Natural killer cell (primary cell): Measurements from ENCODE around the gene KRTCAP3. TPM values are rescaled to one million over a fixed set of nuclear protein-coding genes. Genes with fewer than 3 reads are reported as not detected.
A peak's percentile ranks its signal among the peaks of the same experiment; 100 is the strongest.

Experiments used
- ATAC-seq, 3 donors: fragments of 150-1000 bp in 2 of 3; fragments of 200-7000 bp in 1 of 3; cut with Tn5 transposase; 1 replicate in 1 of 3; 2 replicates in 2 of 3; pipeline ENCODE4 v1.10.0; 2021; ENCODE audit warnings: mild to moderate bottlenecking in 2 of 3, moderate library complexity in 2 of 3
- DNase-seq, 2 donors: peaks; one replicate each; pipeline versions ENCODE4 v3.0.0 to v3.0.0-alpha.2; 2013 to 2021; ENCODE audit warnings: mixed read lengths in 1 of 2
- H3K27ac ChIP-seq: one replicate; pipeline ENCODE4 v1.5.1; 2013; ENCODE audit warnings: mild to moderate bottlenecking, low read length
- H3K27me3 ChIP-seq: one replicate; pipeline ENCODE4 v1.6.1; 2013; ENCODE audit warnings: low read length; ENCODE audit not compliant: control insufficient read depth, insufficient read depth
- H3K36me3 ChIP-seq: one replicate; pipeline ENCODE4 v1.6.1; 2013; ENCODE audit warnings: low read length; ENCODE audit not compliant: control insufficient read depth, insufficient read depth
- H3K4me1 ChIP-seq: one replicate; pipeline ENCODE4 v1.6.1; 2013; ENCODE audit warnings: low read length; ENCODE audit not compliant: control insufficient read depth, insufficient read depth
- H3K4me3 ChIP-seq: one replicate; pipeline ENCODE4 v1.5.1; 2013; ENCODE audit warnings: low read length
- H3K9me3 ChIP-seq: one replicate; pipeline ENCODE4 v1.6.1; 2013; ENCODE audit warnings: low read length; ENCODE audit not compliant: control insufficient read depth, insufficient read depth
- H3K27ac Mint-ChIP-seq, 2 donors: one replicate each; pipeline ENCODE4 v1.8.0; 2022; ENCODE audit warnings: mild to moderate bottlenecking in 2 of 2, mixed read lengths in 2 of 2, moderate library complexity in 1 of 2
- H3K27me3 Mint-ChIP-seq, 2 donors: one replicate each; pipeline ENCODE4 v1.8.0; 2022; ENCODE audit warnings: low read depth in 2 of 2, mixed read lengths in 2 of 2
- H3K36me3 Mint-ChIP-seq: one replicate; pipeline ENCODE4 v1.8.0; 2022; ENCODE audit warnings: mixed read lengths
- H3K4me1 Mint-ChIP-seq, 2 donors: one replicate each; pipeline ENCODE4 v1.8.0; 2022; ENCODE audit warnings: mixed read lengths in 2 of 2
- H3K4me3 Mint-ChIP-seq: one replicate; pipeline ENCODE4 v1.8.0; 2022; ENCODE audit warnings: mild to moderate bottlenecking, moderate library complexity, mixed read lengths
- H3K9me3 Mint-ChIP-seq, 2 donors: one replicate each; pipeline ENCODE4 v1.8.0; 2022; ENCODE audit warnings: mixed read lengths in 2 of 2
- CTCF ChIP-seq: fragments of 200-600 bp; IDR thresholded peaks from one replicate; pipeline ENCODE4 v1.8.0; 2022; ENCODE audit warnings: antibody characterized with exemption
- WGBS: methylation state at CpG from one replicate; pipeline ENCODE4 v1.1.7; 2013; ENCODE audit warnings: missing lambda C conversion rate; ENCODE audit not compliant: insufficient coverage; 5-methylcytosine and 5-hydroxymethylcytosine counted together
- intact Hi-C: fragments of 100-400 bp; cut with micrococcal nuclease; formaldehyde crosslinking; loops from one replicate; pipeline ENCODE4 v1.14.2; 2022
- total RNA-seq, 4 donors: library from RNA; stranded (reverse); fragments of 120-200 nt in 1 of 4; gene quantifications; one replicate each; pipeline versions ENCODE4 v1.2.3 to v1.2.4, GENCODE V29; 2013 to 2022

KRTCAP3 gene
- total RNA-seq, 3 donors from 2014 or later (not counting 1 experiment from before 2014, with no cell fraction given) = 4.4 to 8.4 (median 5.1) TPM

- TF ChIP-seq CTCF = no peak
- DNase-seq (peak in 1 of 2 donors; percentile 60), ATAC-seq (peak in 1 of 3 donors; percentile 36)
- Histone ChIP-seq H3K36me3 (peaks cover 35% of the 10 kb centered on the region), H3K4me3 (no peak overlapping the region), H3K4me1 (peaks cover 28% of the 10 kb centered on the region), H3K9me3 (no peaks in the 10 kb centered on the region), H3K27ac (no peak overlapping the region), H3K27me3 (no peaks in the 10 kb centered on the region)
- H3K4me1 Mint-ChIP-seq = peaks cover 61% of the 10 kb centered on the region in 2 donors
- H3K36me3 Mint-ChIP-seq = peaks cover 31% of the 10 kb centered on the region
- no peaks in the 10 kb centered on the region for H3K27me3 Mint-ChIP-seq
- H3K27ac Mint-ChIP-seq = peak overlapping the region; percentile 94 to 97
- H3K4me3 Mint-ChIP-seq = peak overlapping the region; percentile 66
- intact Hi-C loops = no loop called here
- H3K9me3 Mint-ChIP-seq = no peaks in the 10 kb centered on the region
Observed at GRCh38 chr2:27431395-27431794, 10.8 kb upstream of the KRTCAP3 start.

- H3K9me3 Mint-ChIP-seq = no peaks in the 10 kb centered on the region
- H3K27ac Mint-ChIP-seq = peak overlapping the region; percentile 14 to 62
- peaks cover 34 to 37% of the 10 kb centered on the region in 2 donors for H3K4me1 Mint-ChIP-seq
- Histone ChIP-seq H3K4me3 (no peak overlapping the region), H3K27me3 (no peaks in the 10 kb centered on the region), H3K36me3 (peaks cover 66% of the 10 kb centered on the region), H3K4me1 (peaks cover 10% of the 10 kb centered on the region), H3K27ac (no peak overlapping the region), H3K9me3 (no peaks in the 10 kb centered on the region)
- 95% methylated on average over 6 of the region's 6 CpGs for WGBS
- intact Hi-C loops = no loop called here
- DNase-seq = no peak
- H3K36me3 Mint-ChIP-seq = peaks cover 42% of the 10 kb centered on the region
- no peak for TF ChIP-seq CTCF
- H3K4me3 Mint-ChIP-seq = no peak overlapping the region
- ATAC-seq = no peak
- no peaks in the 10 kb centered on the region for H3K27me3 Mint-ChIP-seq
Observed at GRCh38 chr2:27435628-27436027, 6.6 kb upstream of the KRTCAP3 start.

GRCh38 chr2:27441226-27441926 is 805 bp upstream of the KRTCAP3 start:
- Histone ChIP-seq H3K27ac (no peak overlapping the region), H3K36me3 (peaks cover 45% of the 10 kb centered on the region), H3K9me3 (no peaks in the 10 kb centered on the region), H3K27me3 (no peaks in the 10 kb centered on the region), H3K4me1 (no peaks in the 10 kb centered on the region), H3K4me3 (no peak overlapping the region)
- Mint-ChIP-seq H3K27ac (peak overlapping the region in 1 of 2 donors; percentile 48), H3K4me3 (no peak overlapping the region), H3K27me3 (no peaks in the 10 kb centered on the region), H3K4me1 (peaks cover 0 to 6% of the 10 kb centered on the region in 2 donors), H3K36me3 (peaks cover 14% of the 10 kb centered on the region), H3K9me3 (no peaks in the 10 kb centered on the region)
- WGBS = 92% methylated on average over 8 of the region's 10 CpGs
- TF ChIP-seq CTCF = no peak
- DNase-seq (no peak), ATAC-seq (no peak)
- intact Hi-C loops = no loop called here

GRCh38 chr2:27442920-27443282 is 720 bp downstream of the KRTCAP3 start:
- WGBS = 92% methylated on average over 6 of the region's 6 CpGs
- no peak overlapping the region for H3K4me3 Mint-ChIP-seq

More at GRCh38 chr2:27442920-27443282, 720 bp downstream of the KRTCAP3 start:
- Histone ChIP-seq H3K27me3 (no peaks in the 10 kb centered on the region), H3K36me3 (peaks cover 40% of the 10 kb centered on the region), H3K4me1 (no peaks in the 10 kb centered on the region), H3K4me3 (no peak overlapping the region), H3K27ac (no peak overlapping the region), H3K9me3 (no peaks in the 10 kb centered on the region)
- peaks cover 10% of the 10 kb centered on the region for H3K36me3 Mint-ChIP-seq
- DNase-seq (no peak), ATAC-seq (peak in 1 of 3 donors; percentile 9)
- H3K27ac Mint-ChIP-seq = peak overlapping the region in 1 of 2 donors; percentile 62
- peaks cover 0 to 6% of the 10 kb centered on the region in 2 donors for H3K4me1 Mint-ChIP-seq
- no peak for TF ChIP-seq CTCF
- intact Hi-C loops = no loop called here
- H3K9me3 Mint-ChIP-seq = no peaks in the 10 kb centered on the region
- H3K27me3 Mint-ChIP-seq = no peaks in the 10 kb centered on the region
